ENCODE data around the gene MYL6. TPM values are rescaled to one million over a fixed set of nuclear protein-coding genes. Genes with fewer than 3 reads are reported as not detected.

The MYL6 gene
- total and polyA plus RNA-seq, 9 of the 15 experiments (the other 6 are each of a cell fraction or from before 2014, with no cell fraction given) = 557 to 1,664 (median 958) TPM

- TF ChIP-seq MYC (IDR thresholded peaks at IDR 0.05; ENCODE audit: low read depth, low read length) (peak; percentile 100), MYC (CRISPR knock-in tag; IDR thresholded peaks at IDR 0.05; ENCODE audit: borderline replicate concordance, low read depth) (no peak), CHD4 (IDR thresholded peaks at IDR 0.05; ENCODE audit: insufficient read depth, insufficient replicate concordance, low read depth, low read length, poor library complexity, severe bottlenecking) (no peak), MEF2D (tag; conservative IDR thresholded peaks at IDR 0.05; ENCODE audit: low read depth) (no peak), ZMIZ1 (IDR thresholded peaks at IDR 0.05; ENCODE audit: low read depth in 2 of 2, low read length in 2 of 2) (no peak), ZFP91 (CRISPR knock-in tag; IDR thresholded peaks at IDR 0.05) (no peak), DEAF1 (CRISPR knock-in tag; IDR thresholded peaks at IDR 0.05) (peak; percentile 89), BMI1 (IDR thresholded peaks at IDR 0.05; ENCODE audit: low read length) (no peak), E2F8 (IDR thresholded peaks at IDR 0.05; ENCODE audit: low read depth, partially characterized antibody) (peak; percentile 27), ARID4B (CRISPR knock-in tag; IDR thresholded peaks at IDR 0.05) (0 out of 2 replicates have a peak, but pooled peaks have one; percentile 38), FOXA1 (IDR thresholded peaks at IDR 0.05; ENCODE audit: borderline replicate concordance) (no peak), PTBP1 (IDR thresholded peaks at IDR 0.05; ENCODE audit: low read depth, low read length) (no peak), MEF2A (IDR thresholded peaks at IDR 0.05; ENCODE audit: control insufficient read depth, low read depth, low read length) (no peak)
Measured at GRCh38 chr12:56119361-56119796, 38.8 kb upstream of the MYL6 start (continued).

Data from K562 (cell line).